Upper lobe of right lung (tissue), 1 donor: ENCODE data around the gene DHX15. TPM values are rescaled to one million over a fixed set of nuclear protein-coding genes. Genes with fewer than 3 reads are reported as not detected.

Source experiments
- ATAC-seq: fragments of 200-7000 bp; cut with Tn5 transposase; one replicate; pipeline ENCODE4 v1.9.1; 2020; ENCODE audit warnings: mild to moderate bottlenecking, moderate library complexity
- DNase-seq: peaks from one replicate; pipeline ENCODE4 v3.0.0-alpha.2; 2020
- H3K27ac ChIP-seq: fragments of 200-600 bp; one replicate; pipeline ENCODE4 v1.8.0; 2022
- H3K27me3 ChIP-seq: fragments of 200-600 bp; one replicate; pipeline ENCODE4 v1.8.0; 2022; ENCODE audit warnings: mild to moderate bottlenecking
- H3K36me3 ChIP-seq: fragments of 200-600 bp; one replicate; pipeline ENCODE4 v1.8.0; 2022
- H3K4me1 ChIP-seq: fragments of 200-600 bp; one replicate; pipeline ENCODE4 v1.8.0; 2022
- H3K4me3 ChIP-seq: fragments of 200-600 bp; one replicate; pipeline ENCODE4 v1.8.0; 2022; ENCODE audit warnings: mild to moderate bottlenecking
- H3K9me3 ChIP-seq: fragments of 200-600 bp; one replicate; pipeline ENCODE4 v1.8.0; 2022
- intact Hi-C: fragments of 100-400 bp; cut with DNase I; formaldehyde crosslinking; loops from one replicate; pipeline ENCODE4 v1.11.0; 2022
- total RNA-seq: library from RNA; stranded (reverse); fragmentation: NEBNext Ultra II Directional; extraction: Animal tissue kit (Norgen Biotek cat#: 25700); gene quantifications from one replicate; pipeline ENCODE4 v1.2.1, GENCODE V29; 2021
- TF ChIP-seq, protein P1 (sequence below): fragments of 200-600 bp; IDR thresholded peaks from one replicate; pipeline ENCODE4 v1.8.0; 2022; ENCODE audit warnings: antibody characterized with exemption
- donor health status: DM: no; HTN: yes; CAD: no; lungs with severe emphysema.

DHX15 gene
- total RNA-seq, 1 donor from 2014 or later = 101 TPM

DNA sequence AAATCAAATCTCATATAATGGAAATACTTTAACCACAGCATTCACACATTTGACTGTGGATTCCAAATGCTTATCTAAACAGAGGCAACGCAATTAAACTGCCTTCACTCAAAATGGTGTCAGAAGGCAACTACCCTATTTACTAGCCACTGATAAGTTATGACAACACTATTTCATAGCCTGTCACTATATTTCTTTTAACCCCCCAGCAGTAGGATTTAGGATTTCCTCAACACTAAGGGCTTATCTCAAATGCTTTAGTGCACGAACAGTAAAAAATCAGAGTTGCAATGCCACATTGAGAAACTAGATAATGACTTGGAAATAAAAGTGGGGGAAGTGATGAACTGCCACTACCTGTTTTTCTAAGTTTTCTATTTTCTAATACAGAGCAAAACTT is 66.7 kb downstream of the DHX15 start:
- H3K27me3 ChIP-seq = no peaks in the 10 kb centered on the region

DNA sequence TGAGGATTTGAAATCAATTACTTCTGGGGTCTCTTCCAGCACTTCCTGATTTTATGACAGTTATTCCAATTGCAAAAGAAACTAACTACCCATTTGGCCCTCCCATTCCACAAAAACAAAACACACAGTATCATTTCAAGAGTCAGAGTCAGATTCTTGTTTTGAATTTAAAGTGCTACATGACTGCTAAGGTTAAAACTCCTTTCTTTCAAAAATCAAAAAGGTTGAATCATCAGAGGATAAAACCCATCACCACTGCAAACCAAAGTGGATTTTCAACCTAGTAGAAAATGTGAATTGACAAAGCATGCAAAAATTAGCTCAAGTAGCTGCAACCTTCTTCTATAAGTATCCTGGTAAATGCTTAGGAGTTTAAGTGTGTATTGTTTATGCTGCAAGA is 67.4 kb downstream of the DHX15 start:
- H3K36me3 ChIP-seq = peaks cover 12% of the 10 kb centered on the region
- DNase-seq = no peak
- H3K9me3 ChIP-seq = no peaks in the 10 kb centered on the region
- H3K27me3 ChIP-seq = no peaks in the 10 kb centered on the region
- intact Hi-C loops = no loop called here
- H3K27ac ChIP-seq = no peak overlapping the region
- H3K4me1 ChIP-seq = peaks cover 13% of the 10 kb centered on the region
- no peak overlapping the region for H3K4me3 ChIP-seq
- TF ChIP-seq, protein P1, sequence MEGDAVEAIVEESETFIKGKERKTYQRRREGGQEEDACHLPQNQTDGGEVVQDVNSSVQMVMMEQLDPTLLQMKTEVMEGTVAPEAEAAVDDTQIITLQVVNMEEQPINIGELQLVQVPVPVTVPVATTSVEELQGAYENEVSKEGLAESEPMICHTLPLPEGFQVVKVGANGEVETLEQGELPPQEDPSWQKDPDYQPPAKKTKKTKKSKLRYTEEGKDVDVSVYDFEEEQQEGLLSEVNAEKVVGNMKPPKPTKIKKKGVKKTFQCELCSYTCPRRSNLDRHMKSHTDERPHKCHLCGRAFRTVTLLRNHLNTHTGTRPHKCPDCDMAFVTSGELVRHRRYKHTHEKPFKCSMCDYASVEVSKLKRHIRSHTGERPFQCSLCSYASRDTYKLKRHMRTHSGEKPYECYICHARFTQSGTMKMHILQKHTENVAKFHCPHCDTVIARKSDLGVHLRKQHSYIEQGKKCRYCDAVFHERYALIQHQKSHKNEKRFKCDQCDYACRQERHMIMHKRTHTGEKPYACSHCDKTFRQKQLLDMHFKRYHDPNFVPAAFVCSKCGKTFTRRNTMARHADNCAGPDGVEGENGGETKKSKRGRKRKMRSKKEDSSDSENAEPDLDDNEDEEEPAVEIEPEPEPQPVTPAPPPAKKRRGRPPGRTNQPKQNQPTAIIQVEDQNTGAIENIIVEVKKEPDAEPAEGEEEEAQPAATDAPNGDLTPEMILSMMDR = no peak
- no peak for ATAC-seq

More for the DNA sequence above, 66.7 kb downstream of the DHX15 start:
- ATAC-seq = no peak
- TF ChIP-seq, protein P1 = no peak
- Histone ChIP-seq H3K27ac (no peak overlapping the region), H3K36me3 (peaks cover 12% of the 10 kb centered on the region), H3K9me3 (no peaks in the 10 kb centered on the region), H3K4me3 (no peak overlapping the region), H3K4me1 (peaks cover 13% of the 10 kb centered on the region)
- intact Hi-C loops = no loop called here
- DNase-seq = no peak

DNA sequence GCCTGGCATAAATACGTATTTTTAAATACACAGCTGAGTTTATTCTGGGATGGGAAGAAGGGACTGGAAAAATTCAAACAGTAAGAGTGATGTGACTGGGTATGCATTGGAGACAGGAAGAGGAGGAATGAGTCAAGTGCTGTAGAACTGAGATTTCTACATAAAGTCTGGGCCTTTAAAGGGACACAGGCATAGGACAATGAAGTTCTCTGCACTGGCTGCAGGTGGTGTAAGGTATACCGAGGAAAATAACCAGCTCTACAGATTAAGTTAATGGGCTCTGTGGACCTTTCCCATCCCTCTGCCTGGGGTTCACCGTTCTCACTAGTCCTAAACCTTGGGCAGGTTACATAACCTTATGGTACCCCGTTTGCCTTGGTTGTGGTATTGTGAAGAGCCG is 68.7 kb downstream of the DHX15 start:
- Histone ChIP-seq H3K4me3 (no peak overlapping the region), H3K36me3 (peaks cover 12% of the 10 kb centered on the region), H3K27ac (no peak overlapping the region), H3K27me3 (no peaks in the 10 kb centered on the region), H3K9me3 (no peaks in the 10 kb centered on the region), H3K4me1 (peaks cover 13% of the 10 kb centered on the region)
- ATAC-seq (no peak), DNase-seq (no peak)
- intact Hi-C loops = no loop called here
- TF ChIP-seq, protein P1 = no peak

DNA sequence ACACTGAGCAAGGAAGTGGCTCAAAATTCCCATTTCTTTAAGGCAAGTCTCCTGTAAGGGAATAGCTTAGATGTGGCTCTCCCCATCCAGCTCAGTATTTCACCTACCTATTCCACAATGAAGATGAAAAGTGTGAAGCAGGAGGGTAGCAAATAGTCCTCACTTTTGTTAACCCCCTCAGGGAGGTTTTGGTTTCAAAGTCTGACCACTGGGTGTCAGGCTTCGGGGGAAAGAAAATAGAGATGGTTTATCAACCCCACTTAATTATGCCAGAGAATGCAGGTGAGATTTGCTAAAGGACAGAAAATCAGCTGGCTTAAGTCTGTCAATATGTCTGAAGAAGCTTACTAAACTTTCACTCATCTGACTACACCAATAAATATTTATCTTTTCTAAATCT is 69.5 kb downstream of the DHX15 start:
- Histone ChIP-seq H3K27me3 (no peaks in the 10 kb centered on the region), H3K4me1 (peaks cover 10% of the 10 kb centered on the region), H3K9me3 (no peaks in the 10 kb centered on the region), H3K36me3 (peaks cover 7% of the 10 kb centered on the region), H3K27ac (no peak overlapping the region), H3K4me3 (no peak overlapping the region)
- intact Hi-C loops = no loop called here
- TF ChIP-seq, protein P1 = no peak
- ATAC-seq = no peak
- no peak for DNase-seq

DNA sequence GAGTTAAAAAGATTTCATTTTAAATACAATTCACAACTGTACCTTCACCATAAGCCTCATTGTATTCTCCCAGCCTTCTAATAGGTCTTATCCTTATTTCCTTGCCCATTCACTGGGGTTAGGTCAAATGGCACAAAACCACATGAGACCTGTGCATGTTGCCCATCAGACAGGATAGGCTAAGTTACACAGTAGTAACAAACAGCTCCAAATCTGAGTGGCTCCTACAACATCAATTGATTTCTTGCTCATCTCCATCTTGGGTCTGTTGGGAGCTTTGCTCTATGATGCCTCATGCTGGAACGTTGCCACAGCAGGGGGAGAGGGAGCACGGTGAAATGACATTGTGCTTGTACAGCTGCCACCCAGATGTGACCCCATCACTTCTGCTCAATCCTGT is 70.6 kb downstream of the DHX15 start:
- Histone ChIP-seq H3K27ac (no peak overlapping the region), H3K36me3 (no peaks in the 10 kb centered on the region), H3K4me3 (no peak overlapping the region), H3K9me3 (no peaks in the 10 kb centered on the region), H3K4me1 (peaks cover 3% of the 10 kb centered on the region), H3K27me3 (no peaks in the 10 kb centered on the region)
- intact Hi-C loops = no loop called here
- TF ChIP-seq, protein P1 = no peak
- ATAC-seq (no peak), DNase-seq (no peak)

DNA sequence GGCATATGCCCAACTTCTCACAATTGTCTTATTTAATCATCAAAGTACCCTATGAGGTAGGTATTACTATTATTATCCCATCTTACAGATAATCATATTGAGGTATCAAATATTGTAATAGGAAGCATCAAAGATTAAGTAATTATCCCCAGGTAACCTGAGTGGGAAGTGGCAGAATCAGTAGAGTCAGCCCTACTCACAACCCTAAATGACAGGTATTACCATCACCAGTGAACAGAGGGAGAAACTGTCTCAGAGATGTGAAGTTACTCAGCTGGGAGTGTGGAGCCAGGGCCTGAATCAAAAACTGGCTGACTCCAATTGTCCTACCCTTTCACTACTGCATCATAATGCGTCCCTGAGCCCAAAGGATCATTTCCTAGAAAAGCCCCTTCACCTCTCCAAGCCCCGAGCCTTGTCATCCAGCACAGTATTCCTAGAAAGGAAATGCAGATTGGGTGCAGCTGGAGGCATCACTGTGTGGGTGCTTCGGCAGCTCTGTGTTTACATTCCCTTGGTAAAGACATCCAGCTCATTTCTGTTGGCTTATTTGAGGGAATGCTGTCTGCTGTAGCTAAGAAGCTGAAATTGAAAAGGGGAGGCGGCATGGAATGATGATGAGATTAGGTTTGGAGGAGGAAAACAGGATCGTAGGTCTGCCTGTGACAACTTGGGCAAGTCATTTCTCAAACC is 72.8 kb downstream of the DHX15 start:
- ATAC-seq = no peak
- TF ChIP-seq, protein P1 = no peak
- Histone ChIP-seq H3K4me3 (no peak overlapping the region), H3K27ac (no peak overlapping the region), H3K27me3 (no peaks in the 10 kb centered on the region), H3K36me3 (no peaks in the 10 kb centered on the region), H3K9me3 (no peaks in the 10 kb centered on the region), H3K4me1 (no peaks in the 10 kb centered on the region)
- no peak for DNase-seq
- intact Hi-C loops = no loop called here
